ENCODE data around the gene DEPP1.
A peak's percentile ranks its signal among the peaks of the same experiment; 100 is the strongest.

The DEPP1 gene

GRCh38 chr10:44993922-44994751, 15.5 kb upstream of the DEPP1 start:
- no peak for DNase-seq

DNA sequence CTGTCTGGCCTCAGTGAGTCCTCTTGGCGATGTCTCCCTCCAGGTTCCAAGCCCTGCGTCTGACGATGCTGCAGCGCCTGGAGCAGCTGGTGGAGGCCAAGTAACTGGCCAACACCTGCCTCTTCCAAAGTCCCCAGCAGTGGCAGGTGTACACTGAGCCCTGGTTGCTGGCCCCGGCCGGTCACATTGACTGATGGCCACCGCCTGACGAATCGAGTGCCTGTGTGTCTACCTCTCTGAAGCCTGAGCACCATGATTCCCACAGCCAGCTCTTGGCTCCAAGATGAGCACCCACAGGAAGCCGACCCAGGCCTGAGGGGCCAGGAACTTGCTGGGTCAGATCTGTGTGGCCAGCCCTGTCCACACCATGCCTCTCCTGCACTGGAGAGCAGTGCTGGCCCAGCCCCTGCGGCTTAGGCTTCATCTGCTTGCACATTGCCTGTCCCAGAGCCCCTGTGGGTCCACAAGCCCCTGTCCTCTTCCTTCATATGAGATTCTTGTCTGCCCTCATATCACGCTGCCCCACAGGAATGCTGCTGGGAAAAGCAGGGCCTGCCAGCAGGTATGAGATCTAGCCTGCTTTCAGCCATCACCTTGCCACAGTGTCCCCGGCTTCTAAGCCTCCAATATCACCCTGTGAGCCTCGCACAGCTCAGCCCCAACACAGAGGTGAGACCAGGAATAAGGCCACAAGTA, 14.8 kb upstream of the DEPP1 start:
- no peak for DNase-seq

DNA sequence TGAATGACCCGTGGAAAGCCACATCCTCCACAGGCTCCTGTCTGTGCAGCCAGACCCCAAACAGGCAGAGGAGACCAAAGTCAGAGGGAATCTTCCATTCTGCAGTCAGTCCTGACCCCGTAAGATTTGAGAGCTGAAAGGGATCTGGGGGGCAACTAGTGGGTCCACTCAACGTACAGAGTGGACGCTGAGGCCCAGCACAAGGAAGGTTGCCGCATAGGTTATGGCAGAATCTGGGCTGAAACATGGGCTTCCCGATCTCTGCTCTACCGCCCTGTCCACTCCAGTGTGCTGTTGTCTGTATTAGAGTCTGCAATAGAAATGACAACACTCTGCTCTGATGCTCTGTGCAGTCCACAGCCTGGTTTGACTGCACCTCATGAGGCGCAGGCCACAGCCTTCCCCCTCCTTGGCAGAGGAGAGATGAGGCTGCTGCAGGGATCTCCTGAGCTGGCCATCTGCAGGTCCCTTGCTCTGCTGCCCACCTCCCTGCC, 14.2 kb upstream of the DEPP1 start:
- no peak for DNase-seq

DNA sequence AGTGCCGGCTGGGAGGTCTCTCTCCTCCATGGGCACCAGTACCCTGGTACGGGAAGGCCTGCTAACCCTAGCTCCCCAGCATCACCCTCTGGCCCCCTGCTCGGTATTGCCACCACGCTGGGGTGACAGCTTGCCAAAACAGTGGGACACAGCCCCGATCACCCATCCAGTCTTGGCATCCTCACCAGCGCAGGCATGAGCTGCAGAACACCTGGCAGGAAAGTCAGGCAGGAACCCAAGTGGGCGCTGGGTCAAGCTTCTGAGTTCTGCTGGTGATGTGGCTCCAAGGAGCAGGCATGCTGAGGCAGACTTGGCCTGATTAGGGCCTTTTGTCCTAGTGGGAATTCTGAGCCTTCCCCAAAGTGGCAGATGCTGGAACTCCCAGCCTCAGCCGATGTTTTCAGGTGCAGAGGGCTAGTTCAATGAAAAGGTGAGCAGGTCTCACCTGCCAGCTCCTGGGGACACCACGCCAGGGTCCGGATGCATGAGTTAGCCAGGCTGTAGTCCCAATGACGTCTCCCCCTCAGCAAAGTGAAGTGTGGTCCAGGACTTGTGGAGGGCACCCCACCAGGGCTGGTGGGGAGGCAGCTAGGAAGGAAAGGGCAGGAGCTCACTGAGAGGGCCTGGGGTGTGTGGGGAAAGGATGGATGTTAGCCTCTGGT, 13.6 kb upstream of the DEPP1 start:
- peak in 2 of 56 donors; percentile 28 to 40 for DNase-seq

DNA sequence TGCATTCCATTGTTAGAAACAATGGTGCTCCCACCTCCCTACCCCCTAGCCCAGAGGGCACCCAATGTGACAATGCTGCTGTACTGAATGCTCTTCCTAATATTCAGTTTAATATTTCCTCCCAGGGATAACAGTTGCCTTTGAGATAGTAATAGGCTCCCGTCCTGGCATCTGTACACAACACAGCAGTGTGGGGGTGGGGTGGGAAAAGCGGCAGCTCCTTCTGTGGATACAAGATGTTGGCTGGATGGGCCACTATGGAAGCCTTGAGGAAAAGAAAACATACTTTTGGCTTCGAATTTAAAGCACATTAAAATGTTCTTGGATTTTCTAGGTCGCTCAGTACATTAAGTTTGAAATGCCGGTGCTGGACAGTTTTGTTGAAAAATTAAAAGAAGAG, 13.0 kb upstream of the DEPP1 start:
- DNase-seq = peak in 1 of 56 donors; percentile 17

DNA sequence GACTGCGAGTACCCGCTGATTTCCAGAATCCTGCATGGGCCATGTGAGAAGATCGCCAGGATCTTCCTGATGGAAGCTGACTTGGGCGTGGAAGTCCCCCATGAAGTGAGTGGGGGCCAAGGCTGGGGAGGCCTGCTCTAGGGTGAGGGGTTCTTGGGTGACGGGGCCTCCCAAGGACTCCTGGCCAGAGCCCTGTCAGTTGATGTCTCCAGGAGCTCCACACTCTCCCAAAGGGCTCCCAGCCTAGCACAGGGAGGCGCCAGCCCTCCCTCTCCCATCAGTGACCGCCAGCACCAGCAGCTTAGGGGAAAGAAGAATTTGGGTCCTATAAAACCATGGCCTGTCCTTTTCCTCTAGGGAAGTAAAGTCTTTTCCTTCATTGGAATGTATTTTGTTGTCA, 12.4 kb upstream of the DEPP1 start:
- DNase-seq = no peak

- no peak for DNase-seq
Measured at GRCh38 chr10:44990302-44990655, 11.7 kb upstream of the DEPP1 start.

DNA sequence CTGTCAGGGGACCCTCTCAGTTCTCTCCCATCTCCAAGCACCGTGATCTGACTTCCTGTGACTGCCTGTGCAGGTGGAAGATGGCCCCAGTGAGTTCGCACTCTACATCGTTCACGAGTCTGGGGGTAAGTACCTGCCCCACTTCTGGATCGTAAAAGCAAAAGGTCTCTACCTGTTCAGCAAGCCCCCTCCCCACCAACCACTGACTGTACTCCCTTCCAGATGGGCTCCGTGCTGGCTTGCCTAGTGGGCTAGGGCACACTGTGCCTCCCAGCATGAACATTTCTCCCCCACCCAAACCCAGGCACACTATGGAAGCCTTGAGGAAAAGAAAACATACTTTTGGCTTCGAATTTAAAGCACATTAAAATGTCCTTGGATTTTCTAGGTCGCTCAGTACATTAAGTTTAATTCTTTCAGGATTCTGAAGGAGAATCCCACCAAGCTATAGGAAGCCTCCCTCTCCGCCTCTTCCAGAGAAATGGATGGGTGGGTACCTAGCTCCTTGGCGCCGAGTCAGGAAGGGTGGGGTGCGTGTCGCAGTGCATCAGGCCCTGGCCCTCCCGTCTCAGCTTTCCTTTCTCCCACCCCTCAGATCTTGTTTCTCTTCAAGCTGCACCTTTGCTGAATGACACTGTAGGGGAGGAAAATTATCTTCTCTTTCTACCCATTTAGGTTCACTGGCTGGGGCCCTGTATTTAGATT, 11.1 kb upstream of the DEPP1 start:
- no peak for DNase-seq

- no peak for DNase-seq
Measured at GRCh38 chr10:44988957-44989585, 10.5 kb upstream of the DEPP1 start.

- no peak for DNase-seq
Measured at GRCh38 chr10:44986670-44987069, 8.1 kb upstream of the DEPP1 start.

GRCh38 chr10:44986179-44986578, 7.6 kb upstream of the DEPP1 start:
- no peak for DNase-seq

DNA sequence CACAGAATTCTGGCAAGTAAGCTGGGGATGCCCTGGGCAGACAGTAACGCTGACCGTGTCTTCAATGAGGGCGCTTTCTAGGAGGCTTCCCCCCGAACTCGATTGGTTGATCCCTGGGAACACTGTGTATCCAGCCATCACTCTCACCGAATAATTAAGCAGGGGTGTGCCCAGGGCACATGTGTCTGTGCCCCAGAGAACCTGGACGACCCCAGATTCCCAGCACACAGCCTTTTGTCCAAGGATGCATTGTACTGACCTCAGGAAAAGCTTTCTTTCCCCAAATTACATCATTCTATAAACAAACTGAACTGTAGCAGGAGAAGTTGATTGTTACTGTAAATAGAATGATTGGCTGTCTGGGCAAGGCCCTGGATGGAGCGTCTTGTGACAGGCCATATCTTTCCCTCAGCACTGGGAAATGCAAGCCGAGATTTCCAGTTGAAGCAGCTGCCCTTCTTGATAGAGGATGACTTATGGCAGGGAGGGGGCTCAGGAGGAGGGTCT, 6.6 kb upstream of the DEPP1 start:
- DNase-seq = no peak

- no peak for DNase-seq
Measured at GRCh38 chr10:44984671-44985101, 6.1 kb upstream of the DEPP1 start.

DNA sequence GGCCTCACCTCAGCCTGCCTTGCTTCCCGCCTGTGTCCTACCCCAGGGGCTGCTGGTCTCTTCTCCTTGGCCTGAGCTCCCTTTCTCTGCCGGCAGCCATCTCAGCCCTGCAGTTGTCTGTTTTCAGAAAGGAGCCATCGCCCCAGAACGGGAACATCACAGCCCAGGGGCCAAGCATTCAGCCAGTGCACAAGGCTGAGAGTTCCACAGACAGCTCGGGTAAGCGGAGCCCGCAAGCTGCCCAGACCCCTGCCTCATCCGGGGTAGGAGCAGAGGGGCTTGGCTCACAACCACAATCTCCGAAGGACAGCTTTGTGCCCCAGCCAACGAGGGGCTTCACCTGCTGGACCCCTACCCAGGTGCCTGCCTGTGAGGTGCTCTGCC, 5.3 kb upstream of the DEPP1 start:
- DNase-seq = no peak

GRCh38 chr10:44983066-44983894, 4.7 kb upstream of the DEPP1 start:
- no peak for DNase-seq

- DNase-seq = no peak
Measured at GRCh38 chr10:44982496-44982895, 3.9 kb upstream of the DEPP1 start.

DNA sequence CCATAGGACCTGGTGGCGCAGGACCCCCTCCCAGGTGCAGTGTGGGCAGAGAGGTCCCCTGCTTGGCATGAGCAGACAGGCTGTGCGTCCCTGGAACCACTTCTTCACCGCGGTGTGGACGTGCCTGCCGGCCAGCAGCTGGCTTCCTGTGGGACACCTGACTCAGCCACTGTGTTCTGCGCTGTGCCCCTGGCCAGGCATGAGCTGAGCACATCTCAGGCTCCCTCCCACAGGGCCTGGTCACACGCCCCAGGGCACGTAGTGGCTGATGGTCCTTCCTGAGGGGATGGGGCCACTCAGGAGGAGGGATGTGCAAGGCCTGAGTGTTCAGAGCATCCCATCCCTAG, 3.5 kb upstream of the DEPP1 start:
- DNase-seq = no peak

- DNase-seq = peak in 7 of 56 donors; percentile 29 to 78 (median 34)
Measured at GRCh38 chr10:44981172-44982113, 2.8 kb upstream of the DEPP1 start.

Data from nucleus accumbens (tissue), 56 donors.